Endothelial cell of umbilical vein (primary cell): Measurements from ENCODE around the gene DGKD.
"Not testable (repeated sequence)": the region's sequence is repeated elsewhere in the genome, so short reads cannot be mapped to it uniquely, and the experiment has no call there.

ENCODE experiments used
- CTCF ChIP-seq, 2 donors: IDR thresholded peaks; 1 replicate in 1 of 2; 2 replicates in 1 of 2; pipeline ENCODE4 v1.5.1; 2011; ENCODE audit warnings: low read length in 2 of 2, mild to moderate bottlenecking in 2 of 2, moderate library complexity in 2 of 2, control low read depth in 1 of 2, inconsistent platforms in 1 of 2, low read depth in 1 of 2; ENCODE audit not compliant: insufficient read depth in 1 of 2; ENCODE audit errors: extremely low read depth in 1 of 2
- EZH2 ChIP-seq: IDR thresholded peaks from 2 replicates; pipeline ENCODE4 v1.6.1; 2012; ENCODE audit warnings: borderline replicate concordance, low read depth, mild to moderate bottlenecking, moderate library complexity, low read length, inconsistent platforms; ENCODE audit not compliant: severe bottlenecking
- FOS ChIP-seq: IDR thresholded peaks from 2 replicates; pipeline ENCODE4 v1.6.1; 2011; ENCODE audit warnings: mild to moderate bottlenecking, low read length, moderate library complexity, borderline replicate concordance; ENCODE audit not compliant: insufficient read depth
- JUN ChIP-seq: IDR thresholded peaks from 2 replicates; pipeline ENCODE4 v1.6.1; 2011; ENCODE audit warnings: borderline replicate concordance, low read depth; ENCODE audit not compliant: insufficient read length, insufficient read depth
- MYC ChIP-seq: IDR thresholded peaks from one replicate; pipeline ENCODE4 v1.6.1; 2011; ENCODE audit warnings: mild to moderate bottlenecking, low read depth, low read length
- POLR2A ChIP-seq: IDR thresholded peaks from 2 replicates; pipeline ENCODE4 v1.6.1; 2012; ENCODE audit warnings: low read depth, mild to moderate bottlenecking, control low read depth, low read length
- POLR2AphosphoS5 ChIP-seq: IDR thresholded peaks from 2 replicates; pipeline ENCODE4 v1.6.1; 2012; ENCODE audit warnings: low read depth, mild to moderate bottlenecking, control low read depth, low read length, moderate library complexity; ENCODE audit not compliant: insufficient read depth
- TF ChIP-seq, protein P1 (sequence below): IDR thresholded peaks from 2 replicates; pipeline ENCODE4 v1.6.1; 2011; ENCODE audit not compliant: insufficient read depth, insufficient read length

GRCh38 chr2:233374776-233375175 lies 20.5 kb downstream of the DGKD start:
- TF ChIP-seq JUN; POLR2A; CTCF (IDR thresholded peaks at IDR 0.05; ENCODE audit: extremely low read depth in 1 of 2, insufficient read depth in 1 of 2, low read depth in 1 of 2, low read length in 2 of 2); POLR2AphosphoS5; MYC; EZH2; FOS: not testable (repeated sequence)
- TF ChIP-seq, protein P1, sequence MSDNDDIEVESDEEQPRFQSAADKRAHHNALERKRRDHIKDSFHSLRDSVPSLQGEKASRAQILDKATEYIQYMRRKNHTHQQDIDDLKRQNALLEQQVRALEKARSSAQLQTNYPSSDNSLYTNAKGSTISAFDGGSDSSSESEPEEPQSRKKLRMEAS: not testable (repeated sequence)
